ENCODE results near the gene CCDC57.
"Not testable (repeated sequence)": the region's sequence is repeated elsewhere in the genome, so short reads cannot be mapped to it uniquely, and the experiment has no call there.

The CCDC57 gene

DNA sequence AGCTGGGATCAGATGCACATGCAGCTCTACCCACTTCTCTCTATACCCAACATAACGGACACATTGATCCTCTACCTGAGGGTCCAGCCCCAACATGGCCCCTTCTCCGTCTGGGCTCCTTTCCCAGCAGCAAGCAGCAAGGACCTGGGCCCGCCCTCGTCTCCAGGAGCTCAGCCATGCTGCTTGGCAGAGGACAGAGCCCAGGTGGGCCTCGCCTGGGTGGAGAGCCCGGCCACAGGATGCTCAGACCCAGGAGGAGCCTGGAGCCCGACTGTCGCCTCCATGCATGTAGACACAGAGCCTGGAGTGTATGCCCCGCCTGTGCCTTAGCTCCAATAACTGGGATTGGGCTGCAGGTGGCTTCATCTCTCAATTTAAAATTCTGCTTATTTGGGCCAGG is 57.0 kb downstream of the CCDC57 start:
- DNase-seq (ENCODE audit: low read depth in 2 of 2, low spot score in 1 of 2), result no peak

DNA sequence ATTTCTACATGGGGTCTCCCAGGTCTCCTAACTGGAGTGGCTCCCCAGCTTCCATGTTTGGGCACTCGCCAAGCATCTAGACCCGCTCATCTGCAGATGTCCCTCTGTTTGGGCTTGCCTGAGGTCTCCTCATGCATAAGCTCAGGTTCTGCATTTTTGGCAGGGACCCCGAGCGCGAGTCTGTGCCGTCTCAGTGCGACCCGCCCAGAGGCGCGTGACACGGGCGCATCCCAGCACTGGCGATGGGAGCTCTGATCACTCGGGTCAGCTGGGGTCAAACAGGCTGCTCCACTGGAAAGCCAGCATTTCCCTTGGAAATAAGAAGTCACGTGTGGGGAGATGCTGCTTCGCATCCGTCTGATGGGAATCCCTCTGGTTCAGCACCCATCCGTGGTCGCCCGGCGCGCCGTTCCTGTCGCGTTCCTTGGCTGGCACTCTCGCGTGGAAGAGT is 57.7 kb downstream of the CCDC57 start:
- DNase-seq (ENCODE audit: low read depth in 2 of 2, low spot score in 1 of 2), result no peak

DNA sequence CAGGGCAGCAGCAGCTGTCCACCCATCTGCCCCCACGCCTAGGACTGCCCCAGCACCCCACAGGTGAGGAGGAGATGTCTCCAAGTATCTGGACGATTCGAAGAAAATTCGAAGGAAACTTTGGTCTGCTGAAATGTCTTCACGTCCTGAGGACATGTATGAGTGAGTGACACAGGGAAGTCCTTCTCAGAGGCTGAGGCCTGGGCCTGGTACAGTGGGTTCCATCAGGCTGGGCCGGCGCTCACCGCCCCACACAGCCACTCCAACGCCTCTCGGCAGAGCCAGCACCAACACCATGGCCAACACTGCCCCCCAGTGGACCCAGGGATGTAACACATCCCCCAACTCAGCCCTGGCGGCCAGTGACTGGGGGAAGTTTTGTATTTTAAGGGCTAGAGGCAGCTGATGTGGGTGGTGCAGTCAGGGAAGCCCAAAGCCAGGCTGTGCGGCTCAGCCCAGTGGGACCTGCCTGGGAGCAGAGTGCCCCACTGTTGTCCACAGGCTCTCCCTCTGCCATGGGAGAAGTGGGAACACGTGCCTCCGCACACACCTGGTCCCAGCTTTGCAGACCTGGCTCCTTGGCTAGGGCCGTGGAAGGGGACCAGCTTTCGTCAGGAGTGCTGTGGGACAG is 58.8 kb downstream of the CCDC57 start:
- peak; percentile 57 to 59 for DNase-seq (ENCODE audit: low read depth in 2 of 2, low spot score in 1 of 2)

DNA sequence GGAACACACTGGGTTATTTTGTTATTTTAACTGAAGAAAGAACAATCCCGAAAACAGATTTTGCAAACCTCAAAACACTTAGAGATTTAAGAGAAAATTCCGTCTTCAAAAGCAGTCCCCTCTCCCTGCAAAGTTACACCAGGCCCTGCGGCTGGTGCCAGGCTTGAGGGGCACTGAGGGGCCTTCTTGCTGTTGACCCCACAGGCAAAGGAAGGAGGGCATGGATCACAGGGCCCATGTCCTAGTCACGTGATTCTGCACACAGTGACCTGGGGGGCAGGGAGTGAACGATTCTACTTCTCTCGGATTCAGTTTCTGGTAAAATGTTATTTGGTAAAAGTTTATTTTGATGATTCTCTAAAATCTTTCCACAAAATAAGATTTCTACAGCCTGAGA is 59.3 kb downstream of the CCDC57 start:
- no peak for DNase-seq (ENCODE audit: low read depth in 2 of 2, low spot score in 1 of 2)

DNA sequence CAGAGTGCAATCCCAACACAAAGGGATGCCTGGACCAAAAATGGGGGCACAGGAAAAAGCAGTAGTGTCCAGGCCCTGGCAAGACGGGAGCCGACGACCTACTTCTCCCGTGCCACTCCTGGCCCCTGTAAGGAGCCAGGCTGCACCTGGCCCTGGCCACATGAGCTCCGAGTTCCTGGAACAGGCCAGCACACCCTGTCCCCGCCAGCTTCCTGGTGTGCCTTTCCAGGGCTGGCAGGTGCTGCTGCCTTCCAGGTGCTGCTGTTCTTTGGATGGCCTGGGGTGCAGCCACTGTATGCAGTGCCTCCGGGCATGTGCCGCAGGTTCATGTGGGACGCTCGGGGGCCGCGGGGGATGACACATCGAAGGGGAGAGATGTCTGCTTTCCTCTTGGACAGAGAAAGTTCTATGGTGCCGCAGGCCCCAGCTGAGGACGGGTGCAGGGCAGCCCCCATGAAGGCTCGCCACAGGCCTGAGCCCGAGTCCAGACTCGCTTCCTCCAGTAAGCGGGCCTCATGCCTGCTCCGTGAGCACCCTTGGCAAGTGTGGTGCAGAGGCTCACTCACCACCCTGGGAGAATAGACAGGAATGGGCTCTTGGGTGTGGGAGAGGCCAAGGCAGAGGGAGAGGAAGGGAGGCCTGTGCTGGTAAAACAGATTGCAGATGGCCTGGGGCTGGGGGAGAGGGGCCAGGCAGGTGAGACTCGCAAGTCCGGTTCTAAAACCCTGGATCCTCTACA is 59.9 kb downstream of the CCDC57 start:
- no peak for DNase-seq (ENCODE audit: low read depth in 2 of 2, low spot score in 1 of 2)

DNA sequence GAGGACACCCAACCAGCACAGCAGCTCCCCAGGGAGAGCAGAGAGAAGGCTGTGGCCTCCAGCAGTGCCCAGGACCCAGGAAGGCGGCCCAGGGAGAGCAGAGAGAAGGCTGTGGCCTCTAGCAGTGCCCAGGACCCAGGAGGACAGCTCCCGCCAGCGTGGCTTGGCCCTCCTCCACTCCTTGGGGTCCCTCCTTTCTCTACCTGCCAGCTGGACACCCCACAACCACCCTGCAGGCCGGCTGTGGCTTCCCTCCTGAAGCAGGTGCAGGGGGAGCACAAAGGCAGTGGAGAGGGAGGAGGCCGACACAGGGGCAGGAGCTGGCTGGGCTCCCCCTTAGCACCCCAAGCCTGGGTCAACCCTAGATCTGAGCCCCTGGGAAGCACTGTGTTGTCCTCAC is 60.5 kb downstream of the CCDC57 start:
- no peak for DNase-seq (ENCODE audit: low read depth in 2 of 2, low spot score in 1 of 2)

DNA sequence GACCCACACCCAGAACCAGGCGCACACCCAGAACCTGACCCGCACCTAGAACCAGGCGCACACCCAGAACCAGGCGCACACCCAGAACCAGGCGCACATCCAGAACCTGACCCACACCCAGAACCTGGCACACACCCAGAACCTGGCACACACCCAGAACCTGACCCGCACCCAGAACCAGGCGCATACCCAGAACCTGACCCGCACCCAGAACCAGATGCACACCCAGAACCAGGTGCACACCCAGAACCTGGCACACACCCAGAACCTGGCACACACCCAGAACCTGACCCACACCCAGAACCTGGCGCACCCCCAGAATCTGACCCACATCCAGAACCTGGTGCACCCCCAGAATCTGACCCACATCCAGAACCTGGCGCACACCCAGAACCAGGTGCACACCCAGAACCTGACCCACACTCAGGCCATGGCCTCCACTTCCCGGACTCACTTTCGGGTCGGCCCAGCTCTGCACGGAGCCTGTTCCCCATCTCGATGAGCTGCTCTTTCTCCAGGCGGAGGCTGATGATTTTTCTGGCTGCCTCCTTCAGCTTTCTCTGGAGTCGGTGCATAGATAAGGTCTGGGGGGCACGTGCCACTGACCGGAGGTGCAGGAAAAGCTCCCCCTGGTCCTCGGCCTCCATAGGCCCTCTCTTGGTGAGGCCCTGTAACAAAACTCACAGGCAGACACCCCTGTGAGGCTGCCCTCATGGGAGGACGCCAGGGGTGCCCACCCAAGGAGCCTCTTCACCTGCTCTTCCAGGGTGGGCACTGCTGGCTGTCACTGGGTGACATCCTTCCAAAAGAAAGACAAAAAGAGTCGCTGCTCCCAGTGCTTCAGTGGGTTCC is 61.3 kb downstream of the CCDC57 start:
- no peak for DNase-seq (ENCODE audit: low read depth in 2 of 2, low spot score in 1 of 2)

DNA sequence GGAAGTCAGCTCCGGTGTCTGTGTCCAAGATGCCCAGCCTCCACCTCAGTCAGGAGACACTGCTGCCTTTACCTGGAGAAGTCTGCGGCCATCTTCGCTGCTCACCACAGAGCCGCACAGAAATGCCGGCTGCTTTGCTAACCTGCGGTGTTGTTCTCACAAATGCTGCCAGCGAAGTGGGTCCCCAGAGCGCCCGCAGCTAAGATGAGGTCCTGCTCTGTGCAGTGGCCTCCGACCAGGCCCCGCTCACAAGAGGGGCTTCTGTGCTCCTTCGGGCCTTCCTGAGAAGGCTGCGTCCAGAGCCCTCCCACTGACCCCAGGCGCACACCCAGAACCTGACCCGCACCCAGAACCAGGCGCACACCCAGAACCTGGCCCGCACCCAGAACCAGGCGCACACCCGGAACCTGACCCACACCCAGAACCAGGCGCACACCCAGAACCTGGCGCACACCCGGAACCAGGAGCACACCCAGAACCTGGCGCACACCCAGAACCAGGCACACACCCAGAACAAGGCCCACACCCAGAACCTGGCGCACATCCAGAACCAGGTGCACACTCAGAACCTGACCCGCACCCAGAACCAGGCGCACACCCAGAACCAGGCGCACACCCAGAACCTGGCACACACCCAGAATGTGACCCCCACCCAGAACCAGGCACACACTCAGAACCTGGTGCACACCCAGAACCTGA is 63.1 kb downstream of the CCDC57 start:
- no peak for DNase-seq (ENCODE audit: low read depth in 2 of 2, low spot score in 1 of 2)

DNA sequence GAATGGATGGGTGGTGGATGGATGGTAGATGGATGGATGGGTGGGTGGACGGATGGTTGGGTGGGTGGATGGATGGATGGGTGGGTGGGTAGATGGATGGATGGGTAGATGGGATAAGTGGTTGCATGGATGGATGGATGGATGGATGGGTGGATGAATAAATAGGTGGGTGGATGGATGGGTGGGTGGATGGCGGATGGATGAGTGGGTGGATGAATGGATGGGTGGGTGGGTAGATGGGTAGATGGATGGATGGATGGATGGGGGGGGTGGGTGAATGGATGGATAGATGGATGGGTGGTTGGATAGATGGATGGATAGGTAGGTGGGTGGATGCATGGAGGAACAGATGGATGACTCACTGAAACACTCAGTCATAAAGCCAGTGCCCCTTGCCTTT is 63.6 kb downstream of the CCDC57 start:
- no peak for DNase-seq (ENCODE audit: low read depth in 2 of 2, low spot score in 1 of 2)

DNA sequence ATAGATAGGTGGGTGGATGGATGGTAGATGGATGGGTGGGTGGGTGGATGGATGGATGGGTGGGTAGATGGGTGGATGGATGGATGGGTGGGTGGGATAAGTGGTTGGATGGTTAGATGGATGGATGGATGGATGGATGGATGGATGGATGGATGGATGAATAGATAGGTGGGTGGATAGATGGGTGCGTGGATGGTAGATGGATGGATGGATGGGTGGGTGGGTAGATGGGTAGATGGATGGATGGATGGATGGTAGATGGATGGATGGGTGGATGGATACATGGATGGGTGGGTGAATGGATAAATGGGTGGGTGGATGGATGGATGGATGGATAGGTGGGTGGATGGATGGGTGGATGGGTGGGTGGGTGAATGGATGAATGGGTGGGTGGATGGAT is 64.6 kb downstream of the CCDC57 start:
- no peak for DNase-seq (ENCODE audit: low read depth in 2 of 2, low spot score in 1 of 2)

DNA sequence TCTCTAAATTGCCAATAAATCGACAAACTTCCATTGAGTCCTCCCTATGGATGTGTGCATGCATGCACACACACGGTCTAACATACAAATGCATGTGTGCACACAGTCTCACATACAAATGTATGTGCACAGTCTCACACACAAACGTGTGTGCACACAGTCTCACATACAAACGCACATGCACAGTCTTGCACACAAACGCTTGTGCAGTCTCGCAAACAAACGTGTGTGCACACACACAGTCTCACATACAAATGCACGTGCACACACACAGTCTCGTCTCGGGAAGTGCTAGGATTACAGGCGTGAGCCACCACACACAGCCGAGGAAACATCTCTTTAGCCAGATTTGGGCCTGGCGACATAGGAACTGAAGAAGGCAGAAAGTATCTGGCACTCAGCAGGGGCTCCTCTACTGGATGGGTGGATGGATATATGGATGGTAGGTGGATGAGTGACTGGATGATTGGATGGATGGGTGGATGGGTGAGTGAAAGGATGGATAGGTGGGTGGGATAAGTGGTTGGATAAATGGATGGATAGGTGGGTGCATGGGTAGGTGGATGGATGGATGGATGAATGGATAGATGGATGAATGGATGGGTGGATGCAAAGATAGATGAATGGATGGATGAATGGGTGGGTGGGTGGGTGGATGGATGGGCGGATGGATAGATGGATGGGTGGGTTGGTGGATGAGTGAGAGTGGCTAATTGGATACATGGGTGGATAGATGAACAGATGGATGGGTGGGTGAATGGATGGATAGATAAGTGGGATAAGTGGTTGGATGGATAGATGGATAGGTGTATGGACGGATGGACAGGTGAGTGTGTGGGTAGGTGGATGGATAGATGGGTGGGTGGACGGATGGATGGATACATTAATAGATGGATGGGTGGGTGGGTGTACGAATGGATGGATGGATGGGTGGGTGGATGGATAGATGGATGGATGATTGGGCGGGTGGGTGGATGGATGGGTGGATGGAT is 65.7 kb downstream of the CCDC57 start:
- no peak for DNase-seq (ENCODE audit: low read depth in 2 of 2, low spot score in 1 of 2)

DNA sequence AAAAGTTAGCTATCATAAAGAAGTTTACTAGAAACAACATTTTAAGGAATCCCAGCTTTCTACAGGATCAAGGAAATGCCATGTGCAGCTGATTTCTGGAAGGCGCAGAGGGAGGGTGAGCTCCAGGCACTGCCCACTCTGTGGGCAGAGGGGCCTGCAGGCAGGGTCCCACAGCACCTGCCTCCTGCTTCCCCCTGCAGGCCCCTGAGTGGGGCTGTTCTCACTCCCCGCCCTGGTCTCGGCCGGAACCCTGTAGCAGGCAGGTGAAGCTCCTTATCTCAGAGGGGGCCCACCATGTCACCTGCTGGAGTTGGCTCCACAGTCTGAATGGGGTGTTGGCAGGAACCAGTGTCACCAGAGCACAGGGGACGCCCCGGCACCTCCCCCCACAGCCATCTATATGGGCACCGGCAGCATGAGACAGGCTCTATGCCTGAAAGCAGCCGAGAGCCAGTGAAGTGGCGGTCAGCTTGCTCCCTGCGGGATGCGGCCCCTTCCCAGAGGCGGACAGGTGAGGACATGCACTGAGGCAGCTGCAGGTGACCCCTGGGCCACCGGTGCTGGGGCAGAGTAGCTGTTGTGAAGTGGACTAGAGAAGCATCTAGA is 67.0 kb downstream of the CCDC57 start:
- DNase-seq (ENCODE audit: low read depth in 2 of 2, low spot score in 1 of 2), result no peak

DNA sequence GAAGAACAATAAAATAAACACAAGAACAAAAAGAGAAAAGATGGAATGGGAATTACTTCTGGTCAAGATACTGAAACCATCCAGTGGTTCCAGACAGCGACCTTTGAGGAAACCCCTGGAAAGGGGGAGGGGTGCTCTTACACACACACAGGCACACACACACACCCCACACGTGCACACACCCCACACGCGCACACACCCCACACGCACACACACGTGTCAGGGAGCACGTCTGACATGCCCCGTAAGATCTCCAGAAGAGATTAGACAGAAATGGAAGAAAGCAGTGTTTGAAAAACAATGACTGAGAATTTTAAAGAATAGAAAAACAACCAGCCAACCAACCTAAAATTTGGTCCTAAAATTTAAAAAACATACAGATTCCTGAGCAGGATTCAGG is 69.3 kb downstream of the CCDC57 start:
- no peak for DNase-seq (ENCODE audit: low read depth in 2 of 2, low spot score in 1 of 2)

DNA sequence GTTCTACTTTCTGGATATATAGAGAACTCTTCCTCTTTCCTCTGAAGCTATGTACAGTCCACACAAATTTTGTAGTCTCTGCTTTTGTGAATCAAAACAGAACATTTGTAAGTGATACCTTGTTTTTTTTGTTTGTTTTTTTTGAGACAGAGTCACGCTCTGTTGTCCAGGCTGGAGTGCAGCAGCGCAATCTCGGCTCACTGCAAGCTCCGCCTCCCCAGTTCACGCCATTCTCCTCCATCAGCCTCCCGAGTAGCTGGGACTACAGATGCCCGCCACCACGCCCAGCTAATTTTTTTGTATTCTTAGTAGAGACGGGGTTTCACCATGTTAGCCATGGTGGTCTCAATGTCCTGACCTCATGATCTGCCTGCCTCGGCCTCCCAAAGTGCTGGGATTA is 72.7 kb downstream of the CCDC57 start:
- not testable (repeated sequence) for DNase-seq (ENCODE audit: low read depth in 2 of 2, low spot score in 1 of 2)

DNA sequence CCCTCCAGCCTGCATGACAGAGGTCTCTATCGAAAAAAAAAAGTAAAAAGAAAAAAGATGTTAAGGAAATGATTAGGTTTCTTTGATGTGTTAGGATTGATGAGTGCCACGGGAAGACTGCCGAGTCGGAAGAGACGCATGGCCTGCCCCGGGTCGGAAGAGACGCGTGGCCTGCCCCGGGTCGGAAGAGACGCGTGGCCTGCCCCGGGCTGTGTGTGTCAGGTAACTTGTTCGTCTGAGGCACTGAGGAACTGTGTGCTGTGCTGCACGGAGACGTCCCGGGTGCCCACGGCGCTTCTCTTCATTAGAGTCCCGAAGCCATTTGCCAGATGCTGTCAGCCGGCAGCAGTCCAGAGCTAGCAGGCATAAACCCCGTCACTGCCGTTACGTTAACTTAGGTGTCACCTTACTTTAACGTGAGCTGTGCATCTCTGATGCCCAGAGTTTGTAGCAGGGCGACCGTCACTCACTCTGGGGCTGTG is 74.1 kb downstream of the CCDC57 start:
- no peak for DNase-seq (ENCODE audit: low read depth in 2 of 2, low spot score in 1 of 2)

DNA sequence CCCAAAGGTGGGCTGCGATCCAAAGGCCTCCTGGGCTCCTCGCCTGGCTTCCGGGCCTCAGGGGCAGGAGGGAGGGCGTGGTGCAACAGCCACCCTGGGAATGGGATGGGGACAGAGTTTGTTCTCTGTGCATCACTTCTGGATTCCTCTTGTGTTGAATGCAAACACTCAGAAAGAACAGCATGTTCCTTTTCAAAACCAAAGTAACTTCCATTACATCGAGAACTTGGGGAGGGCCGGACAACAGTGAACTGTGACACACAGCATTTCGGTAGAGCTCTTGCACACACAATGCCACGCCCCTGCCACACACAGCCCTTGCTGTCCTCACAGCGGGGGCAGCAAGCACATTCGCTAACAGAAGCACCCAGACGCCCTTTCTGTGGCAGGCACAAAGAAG is 78.5 kb downstream of the CCDC57 start:
- DNase-seq (ENCODE audit: low read depth in 2 of 2, low spot score in 1 of 2), result no peak

DNA sequence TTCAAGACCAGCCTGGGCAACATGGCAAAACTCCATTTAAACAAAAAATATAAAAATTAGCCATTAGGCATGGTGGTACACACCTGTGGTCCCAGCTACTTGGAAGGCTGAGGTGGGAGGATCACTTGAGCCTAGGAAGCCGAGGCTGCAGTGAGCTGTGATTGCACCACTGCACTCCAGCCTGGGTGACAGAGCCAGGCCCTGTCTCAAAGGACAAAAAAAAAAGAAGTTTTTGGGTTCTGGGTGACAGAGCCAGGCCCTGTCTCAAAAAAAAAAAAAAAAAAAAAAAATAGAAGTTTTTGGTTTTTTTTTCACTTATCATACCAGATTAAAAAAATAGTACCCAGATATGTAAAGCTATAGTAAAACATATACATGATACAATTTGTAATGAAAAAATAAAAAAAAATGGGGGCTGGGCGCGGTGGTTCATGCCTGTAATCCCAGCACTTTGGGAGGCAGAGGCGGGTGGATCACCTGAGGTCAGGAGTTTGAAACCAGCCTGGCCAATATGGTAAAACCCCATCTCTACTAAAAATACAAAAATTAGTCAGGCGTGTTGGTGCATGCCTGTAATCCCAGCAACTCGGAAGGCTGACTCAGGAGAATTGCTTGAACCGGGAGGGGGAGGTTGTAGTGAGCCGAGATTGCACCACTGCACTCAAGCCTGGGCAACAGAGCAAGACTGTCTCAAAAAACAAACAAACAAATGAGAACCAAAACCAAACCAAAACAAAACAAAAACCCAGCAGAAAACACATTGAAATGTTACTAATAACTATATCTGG is 79.3 kb downstream of the CCDC57 start:
- DNase-seq (ENCODE audit: low read depth in 2 of 2, low spot score in 1 of 2), result not testable (repeated sequence)

DNA sequence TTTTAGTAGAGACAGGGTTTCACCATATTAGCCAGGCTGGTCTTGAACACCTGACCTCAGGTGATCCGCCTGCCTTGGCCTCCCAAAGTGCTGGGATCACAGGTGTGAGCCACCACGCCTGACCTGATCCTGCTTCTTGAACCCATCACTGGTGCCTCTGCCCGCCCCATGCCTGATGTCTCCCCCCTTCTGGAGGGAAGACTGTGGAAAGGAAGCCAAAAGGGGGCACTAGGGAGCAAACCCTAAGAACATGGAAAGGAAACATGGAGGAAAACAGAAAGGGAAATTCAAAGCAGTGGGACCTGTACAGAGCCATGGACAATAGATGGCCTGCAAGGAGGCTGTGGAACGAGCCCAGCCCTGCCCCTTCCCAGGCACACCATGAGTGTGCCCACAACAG is 83.5 kb downstream of the CCDC57 start:
- no peak for DNase-seq (ENCODE audit: low read depth in 2 of 2, low spot score in 1 of 2)

DNA sequence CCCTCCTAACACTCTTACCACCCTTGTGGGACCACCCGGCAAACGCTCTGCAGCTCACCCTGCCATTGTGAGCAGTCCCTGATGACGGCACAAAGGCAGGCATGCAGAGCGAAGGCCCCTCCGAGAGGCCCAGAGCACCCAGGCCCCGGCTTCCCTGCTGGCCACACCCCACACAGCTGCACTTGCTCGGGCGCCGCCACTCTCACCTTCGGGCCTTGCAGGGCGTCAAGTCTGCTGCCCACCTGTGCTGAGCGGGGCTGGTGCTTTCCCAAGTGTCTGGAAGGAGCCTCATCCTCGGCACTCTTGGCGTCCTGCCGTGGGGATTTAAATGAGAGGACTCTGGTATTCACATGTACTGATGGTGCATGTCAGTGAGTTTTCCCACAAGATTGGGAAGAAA is 84.4 kb downstream of the CCDC57 start:
- DNase-seq (ENCODE audit: low read depth in 2 of 2, low spot score in 1 of 2), result no peak
